Activated CD4-positive, CD25-positive, alpha-beta regulatory T cell treated with anti-CD3 and anti-CD28 coated beads, Interleukin-2, amount 50 U/mL, for 16 hours (primary cell): ENCODE measurements around the gene RAD51B.
"Not testable (repeated sequence)": the region's sequence is repeated elsewhere in the genome, so short reads cannot be mapped to it uniquely, and the experiment has no call there.

Source experiments
- DNase-seq: peaks from one replicate; pipeline ENCODE4 v3.0.0-alpha.2; 2020; ENCODE audit warnings: low read depth, low spot score

Gene RAD51B

DNA sequence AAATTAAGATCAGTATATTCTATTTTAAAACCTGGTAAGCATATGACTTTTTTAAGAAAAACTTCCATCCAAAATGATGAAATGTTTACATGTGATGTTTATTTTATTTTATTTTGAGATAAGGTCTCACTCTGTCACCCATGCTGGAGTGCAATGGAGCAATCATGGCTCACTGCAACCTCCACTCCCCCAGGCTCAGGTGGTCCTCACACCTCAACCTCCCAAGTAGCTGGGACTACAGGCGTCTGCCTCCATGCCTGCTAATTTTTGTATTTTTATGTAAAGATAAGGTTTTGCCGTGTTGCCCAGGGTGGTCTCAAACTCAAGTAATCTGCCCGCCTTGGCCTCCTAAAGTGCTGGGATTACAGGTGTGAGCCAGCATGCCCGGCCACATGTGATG lies 831.5 kb downstream of the RAD51B start:
- DNase-seq = no peak

DNA sequence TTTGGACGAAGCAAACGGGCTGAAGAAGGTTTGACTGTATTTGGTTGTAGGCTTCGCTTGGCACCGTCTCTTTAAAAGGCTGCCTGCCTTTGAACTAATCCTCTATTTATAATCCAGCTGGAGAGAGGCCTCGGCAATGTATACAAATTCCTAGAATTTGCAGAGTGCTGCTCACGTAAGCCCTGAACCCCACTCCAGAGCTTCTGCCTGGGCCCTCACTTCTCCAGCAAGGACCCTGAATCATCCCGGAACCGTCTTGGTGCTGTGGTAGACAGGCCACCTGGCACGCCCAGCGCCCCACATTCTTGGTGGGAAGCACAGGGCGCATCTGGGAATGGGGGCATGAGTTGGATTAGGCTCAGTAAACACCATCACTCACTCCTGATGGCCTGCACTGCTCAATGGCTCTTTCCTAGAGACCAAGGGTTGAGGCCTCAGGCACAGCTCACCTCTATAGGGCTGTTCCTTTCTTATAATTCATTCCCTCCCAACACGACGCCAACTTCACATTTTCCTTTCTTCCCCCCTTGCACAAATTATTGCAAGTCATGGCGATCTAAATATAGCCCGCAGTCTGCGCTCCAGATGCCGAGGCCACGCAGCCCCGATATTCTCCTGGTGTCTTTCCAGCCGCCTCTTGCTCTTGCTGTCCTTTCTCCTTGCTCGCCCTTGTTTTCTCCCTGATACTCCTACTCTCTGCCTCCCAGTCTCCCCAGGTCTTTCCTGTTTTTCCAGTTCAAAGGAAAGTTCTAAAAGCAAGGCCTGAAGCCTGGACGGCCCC lies 832.3 kb downstream of the RAD51B start:
- DNase-seq = no peak

DNA sequence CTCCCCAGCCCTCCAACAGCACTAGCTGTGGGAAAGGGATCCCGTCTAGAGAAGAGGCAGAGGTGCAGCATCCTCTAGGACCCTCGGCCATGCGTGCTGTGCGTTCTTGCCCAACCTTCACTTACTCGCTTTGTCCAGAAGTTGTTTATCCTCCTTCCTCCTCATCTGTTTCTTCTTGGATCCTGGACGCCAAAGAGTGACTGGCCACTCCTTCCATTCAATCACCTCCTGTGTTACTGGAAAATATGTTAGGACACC lies 832.8 kb downstream of the RAD51B start:
- no peak for DNase-seq

DNA sequence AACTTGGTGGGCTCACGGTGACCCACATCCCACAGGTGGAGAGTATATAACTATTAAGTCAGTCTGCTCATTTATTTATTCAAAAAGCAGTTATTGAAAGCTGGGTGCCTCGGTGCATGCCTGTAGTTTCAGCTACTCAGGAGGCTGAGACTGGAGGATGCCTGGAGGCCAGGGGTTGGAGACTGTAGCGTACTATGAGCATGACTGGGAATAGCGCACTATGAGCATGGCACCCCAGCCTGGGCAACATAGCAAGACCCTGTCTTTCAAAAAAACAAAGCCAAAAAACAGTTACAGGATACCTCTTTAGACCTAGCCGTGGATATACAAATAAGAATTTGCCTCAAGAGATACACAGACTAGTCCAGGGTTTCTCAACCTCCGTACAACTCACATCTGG lies 833.5 kb downstream of the RAD51B start:
- no peak for DNase-seq

DNA sequence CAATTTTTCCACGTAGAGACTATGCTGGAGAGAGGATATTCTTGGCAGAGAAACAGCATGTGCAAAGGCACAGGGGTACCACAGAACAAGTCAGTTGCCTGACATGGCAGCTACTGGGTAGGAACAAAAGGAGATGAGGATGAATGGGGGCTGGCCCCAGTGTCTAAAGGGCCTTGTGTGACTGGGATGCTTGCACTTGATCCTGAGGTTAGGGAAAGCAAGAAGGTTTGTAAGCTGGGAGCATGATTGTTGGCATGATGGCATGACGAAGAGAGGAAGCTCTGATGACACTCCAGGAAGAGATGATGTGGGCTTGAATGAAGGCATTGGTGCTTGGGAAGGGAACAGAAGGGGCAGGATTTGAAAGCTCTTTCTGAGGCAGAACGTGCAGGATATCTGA lies 834.2 kb downstream of the RAD51B start:
- no peak for DNase-seq

DNA sequence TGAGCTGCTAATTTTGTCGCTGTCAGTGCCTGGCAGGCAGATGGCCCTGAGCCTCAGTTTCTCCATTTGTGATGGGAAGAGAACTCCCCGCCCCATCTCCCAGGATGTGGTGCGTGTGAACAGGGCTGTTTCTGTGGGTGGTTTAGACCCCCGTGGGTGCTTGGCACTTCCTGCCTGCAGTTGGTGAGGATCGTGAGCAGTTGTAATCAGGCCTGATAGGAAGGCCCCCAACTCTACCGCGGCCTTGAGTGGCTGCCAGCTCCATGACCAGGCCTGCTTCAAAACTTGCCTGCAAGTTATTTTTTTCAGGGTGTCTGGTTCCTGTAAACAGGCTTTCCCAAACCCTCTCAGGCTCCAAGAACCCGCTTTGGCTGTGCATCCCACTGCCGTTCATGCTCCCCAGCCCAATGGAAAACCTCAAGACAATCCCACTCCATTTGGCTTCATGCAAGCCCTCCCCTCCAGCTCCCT lies 834.9 kb downstream of the RAD51B start:
- DNase-seq = no peak

DNA sequence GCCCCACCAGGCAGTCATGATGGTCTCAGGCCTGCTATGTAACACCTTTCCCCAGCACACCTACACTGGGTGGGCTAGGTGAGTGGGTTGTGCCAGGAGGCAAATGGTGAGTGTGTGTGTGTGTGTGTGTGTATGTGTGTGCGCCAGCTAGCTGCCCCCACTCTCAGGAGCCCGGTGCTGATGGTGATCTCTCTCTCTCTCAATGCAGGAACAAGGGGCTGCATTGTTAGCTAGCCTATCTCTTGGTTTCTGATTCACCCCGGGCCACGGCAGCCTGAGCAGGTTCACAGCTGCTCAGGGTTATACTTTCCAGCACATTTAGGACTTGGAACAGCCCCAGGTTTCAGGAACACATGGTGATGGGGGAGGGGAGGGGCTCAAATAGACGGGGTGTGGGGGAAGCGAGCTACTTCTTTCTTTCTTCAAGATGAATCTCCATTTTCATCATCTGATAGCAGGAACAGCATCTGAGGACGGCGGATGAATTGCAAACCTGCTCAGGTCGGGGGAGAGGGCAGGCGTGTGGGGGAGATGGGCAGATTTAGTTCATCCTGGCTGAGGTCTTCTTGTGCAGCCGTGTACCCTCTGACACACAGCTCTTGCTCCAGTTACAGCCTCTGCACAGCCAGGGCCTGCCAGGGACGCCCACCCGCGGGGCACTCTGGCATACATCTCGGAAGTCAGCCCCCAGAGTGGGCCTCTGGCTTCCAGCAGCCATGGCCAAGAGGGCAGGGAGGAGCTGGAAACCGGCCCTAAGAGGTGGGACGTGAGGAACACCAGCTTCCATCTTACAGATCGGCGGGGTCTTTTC lies 835.6 kb downstream of the RAD51B start:
- DNase-seq = no peak

DNA sequence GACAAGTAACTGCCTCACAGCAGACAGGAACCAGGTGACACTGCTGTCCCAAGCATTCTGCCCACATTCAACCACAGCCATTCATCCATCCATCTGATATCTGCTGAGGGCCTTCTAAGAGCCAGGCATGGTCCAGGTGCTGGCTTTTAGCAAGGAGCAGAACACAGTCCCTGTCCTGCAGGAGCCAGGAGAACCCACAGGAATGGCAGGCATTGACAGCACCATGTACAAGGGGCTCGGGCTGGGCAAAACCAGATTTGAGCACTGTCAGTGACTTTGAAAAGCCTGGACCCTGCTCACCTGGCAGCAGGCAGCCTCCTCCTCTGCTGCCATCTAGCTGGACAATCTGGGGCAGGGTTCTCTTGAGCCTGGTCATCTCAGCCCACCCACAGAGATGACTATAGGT lies 836.3 kb downstream of the RAD51B start:
- no peak for DNase-seq

DNA sequence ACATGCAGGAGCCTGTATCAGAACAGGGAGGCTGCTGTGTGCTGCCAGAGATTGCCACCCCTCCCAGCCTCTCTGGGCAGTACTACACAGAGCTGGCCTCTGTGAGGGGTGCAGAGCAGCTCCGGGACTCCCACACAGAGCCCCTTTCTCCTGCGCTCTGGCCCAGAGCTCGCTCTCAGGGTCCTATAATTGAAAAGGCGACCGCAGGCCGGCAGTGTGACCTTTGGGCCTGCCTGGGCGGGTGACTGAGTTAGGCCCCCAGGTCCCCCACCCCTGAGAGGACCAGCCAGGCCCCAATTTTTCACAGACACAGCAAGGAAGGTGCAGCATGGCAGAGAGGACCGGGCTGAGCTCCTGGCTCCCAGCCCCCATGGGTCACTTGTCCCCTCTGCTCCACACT lies 836.9 kb downstream of the RAD51B start:
- no peak for DNase-seq

DNA sequence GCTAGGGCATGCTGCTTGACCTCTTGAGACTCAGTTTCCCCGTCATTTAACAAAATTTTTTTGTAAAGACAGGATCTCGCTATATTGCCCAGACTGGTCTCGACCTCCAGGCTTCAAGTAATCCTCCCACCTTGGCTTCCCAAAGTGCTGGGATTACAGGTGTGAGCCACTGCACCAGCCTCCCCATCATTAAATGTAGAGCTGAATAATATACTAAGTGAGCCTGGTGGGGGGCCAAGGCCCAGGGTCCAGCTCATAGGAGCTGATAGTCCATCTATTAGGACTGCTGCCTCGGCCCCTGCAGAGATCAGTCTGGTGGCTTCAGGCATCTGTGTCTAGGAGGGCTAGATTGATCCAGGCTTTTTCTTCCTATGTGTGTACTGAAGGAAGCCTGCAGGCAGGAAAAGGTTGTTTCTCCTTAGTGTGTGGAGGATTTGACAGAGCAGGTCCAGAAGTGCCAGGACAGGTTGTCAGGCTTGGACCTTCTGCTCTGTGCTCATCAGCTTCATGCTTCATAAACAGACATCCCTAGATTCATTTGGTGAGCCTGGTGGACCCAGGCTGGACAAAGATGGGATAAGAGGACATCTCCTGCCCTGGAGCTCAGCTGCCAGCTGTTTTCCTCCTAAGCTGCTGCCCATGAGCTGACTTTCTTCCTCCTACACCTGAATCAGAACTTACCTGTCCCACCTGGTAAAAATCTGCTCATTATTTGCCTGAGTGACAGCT lies 837.9 kb downstream of the RAD51B start:
- DNase-seq = no peak

DNA sequence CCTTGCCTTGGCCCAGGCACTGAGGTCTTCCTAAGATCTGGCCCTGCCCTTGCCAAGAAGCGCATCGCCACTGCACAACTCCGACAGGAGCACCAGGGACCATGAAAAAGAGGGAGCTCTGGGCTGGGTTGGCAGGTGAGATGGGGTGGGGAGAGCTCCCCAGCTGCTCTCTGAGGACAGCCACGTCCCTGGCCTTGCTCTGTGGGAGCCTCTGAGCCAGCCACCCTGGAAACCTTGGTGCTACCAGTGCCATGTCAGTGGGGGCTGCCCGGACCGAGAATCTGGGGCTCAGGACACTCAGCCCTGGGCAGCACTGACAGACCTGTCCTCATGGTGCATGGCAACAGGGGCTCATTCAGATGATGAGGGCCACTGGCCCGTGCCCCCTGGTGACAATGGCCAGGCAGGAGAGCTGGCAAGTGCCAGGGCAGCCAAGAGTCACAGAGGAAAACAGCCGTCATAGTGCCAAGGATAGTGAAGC lies 838.5 kb downstream of the RAD51B start:
- DNase-seq = no peak

DNA sequence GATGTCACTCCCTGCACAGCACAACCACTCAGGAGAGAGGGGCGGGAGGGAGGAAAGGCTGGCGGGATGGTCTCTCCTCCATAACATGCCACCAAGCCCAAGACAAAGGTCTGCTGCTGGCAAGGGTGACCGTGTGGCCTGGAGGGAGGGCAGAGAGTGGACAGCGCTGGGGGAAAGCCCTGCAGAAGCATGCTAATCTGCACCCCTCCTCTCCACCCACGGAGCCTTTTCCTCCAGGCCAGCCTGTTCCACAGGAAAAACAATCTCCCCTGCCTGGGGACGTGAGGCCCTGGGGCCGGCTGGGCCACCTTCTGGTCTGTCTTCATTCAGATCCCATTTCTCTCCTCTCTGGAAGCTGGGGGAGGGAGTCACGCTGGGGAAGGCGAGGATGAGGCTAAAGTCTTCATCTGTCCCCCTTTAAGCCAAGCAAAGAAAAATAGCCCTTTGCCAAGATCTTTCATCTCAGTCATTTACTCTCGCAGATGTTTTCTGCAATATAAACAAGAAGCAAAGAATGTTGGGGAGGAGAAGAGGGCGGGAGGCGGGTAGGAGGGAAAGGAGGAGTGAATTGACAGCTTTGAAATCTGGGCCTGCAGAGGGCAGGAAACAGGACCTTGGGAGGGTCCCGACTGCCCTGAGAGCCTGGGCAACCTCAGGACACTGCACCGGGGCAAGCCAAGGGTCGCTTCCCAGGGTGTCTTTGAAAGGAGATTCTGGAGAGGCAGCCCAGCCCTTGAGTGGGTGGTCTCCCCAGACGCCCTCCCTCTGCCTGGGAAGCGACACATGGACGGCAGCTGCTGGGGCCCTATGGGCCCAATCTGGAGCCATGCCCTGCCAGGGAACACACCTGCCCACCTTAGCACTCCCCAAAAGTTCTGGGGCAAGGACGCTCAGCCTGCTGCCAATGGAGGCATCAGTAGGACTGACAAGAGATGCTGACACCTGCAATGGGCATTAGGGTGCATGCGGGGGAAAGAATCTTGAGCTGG lies 839.7 kb downstream of the RAD51B start:
- no peak for DNase-seq

DNA sequence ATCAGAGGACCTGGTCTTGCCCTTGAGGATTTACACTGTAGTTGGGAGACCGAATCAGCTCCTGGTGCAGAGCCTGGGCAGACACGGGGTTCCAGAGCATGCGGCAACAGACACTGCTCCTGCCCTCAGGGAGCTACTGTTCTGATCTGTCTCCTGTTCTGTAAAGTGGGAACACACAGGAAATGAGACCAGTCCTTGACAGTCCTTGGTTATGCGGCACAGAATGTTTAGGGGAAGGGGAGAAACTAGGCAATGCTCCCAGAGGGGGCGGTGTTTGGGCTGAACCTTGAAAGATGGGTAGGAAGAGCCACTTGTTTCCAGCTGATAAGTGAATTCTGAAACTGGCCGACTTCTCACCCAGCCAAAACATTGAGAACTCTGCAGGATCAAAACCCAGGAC lies 840.9 kb downstream of the RAD51B start:
- no peak for DNase-seq

DNA sequence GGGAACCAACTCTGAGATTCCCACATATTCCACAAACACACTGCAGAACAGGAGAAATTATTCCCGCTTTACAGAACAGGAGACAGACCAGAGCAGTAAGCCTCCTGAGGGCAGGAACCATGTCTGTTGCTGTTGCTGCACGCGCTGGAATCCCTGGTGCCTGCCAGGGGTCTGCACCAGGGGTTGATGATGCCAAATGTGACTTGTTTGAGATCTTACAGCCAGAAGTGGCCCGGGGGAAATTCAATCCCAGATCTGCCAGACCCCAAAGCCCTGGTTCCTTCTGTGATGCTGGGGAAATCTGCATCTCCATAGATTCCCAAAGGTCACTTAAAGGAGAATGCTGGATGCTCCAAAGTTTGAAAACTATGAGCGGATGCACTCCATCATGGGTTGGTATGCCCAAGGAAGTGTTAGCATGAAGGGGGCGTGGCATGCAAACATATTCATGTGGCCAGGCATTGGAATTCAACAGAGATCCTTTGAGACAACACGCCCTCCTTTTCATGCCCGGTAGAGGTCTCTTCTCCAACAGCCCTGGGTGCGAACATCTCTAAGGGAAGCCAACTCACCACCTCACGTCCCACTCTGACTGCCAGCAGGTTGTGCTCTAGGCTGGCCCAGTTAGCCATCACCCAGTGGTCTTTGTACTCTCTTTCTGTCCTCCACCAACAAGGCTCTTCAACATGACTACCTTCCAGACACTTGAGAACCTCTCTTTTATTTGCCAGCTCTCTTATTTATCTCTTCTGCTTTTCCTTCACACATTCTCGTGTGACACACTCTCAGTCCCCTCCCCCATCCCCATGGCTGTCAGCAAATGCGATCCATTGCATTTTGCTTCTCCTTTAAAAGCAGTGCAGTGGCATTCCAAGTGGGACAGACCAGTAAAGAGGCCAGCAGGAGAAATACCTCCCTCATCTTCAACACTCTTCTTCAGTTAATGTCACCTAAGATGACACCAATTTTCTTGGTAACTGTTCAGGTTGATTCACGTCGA lies 841.9 kb downstream of the RAD51B start:
- no peak for DNase-seq

DNA sequence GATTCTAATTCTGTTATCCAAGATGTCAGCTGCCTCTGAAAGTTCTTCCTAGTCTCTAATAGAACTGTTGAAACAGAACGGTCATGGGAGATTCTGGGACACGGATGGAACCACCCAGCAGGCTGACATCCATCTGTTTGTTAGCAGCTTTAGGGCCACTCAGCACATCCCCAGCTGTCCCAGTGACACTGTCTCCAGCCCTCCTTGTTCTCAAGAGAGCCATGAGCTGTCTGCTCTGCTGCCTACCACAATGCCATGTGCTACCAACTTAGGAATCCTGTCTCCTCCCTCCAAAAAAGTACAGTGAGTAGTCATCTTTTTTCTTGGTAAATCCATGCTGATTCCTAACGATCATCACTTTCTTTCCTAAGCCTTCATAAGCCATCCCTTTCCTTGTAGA lies 842.8 kb downstream of the RAD51B start:
- DNase-seq = no peak

DNA sequence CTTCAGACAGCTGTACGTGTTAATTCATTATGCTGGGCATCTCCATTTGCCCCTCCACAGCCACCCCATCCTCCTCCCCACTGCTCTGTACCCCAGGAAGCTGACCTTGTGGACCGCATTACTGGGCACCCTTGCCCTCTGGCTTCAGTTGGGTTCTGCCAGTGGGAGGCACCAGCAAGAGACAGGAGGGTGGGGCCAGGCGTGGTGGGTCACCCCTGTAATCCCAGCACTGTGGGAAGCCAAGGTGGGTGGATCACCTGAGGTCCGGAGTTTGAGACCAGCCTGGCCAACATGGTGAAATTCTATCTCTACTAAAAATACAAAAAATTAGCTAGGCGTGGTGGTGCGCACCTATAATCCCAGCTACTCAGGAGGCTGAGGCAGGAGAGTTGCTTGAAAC lies 843.2 kb downstream of the RAD51B start:
- DNase-seq = not testable (repeated sequence)

DNA sequence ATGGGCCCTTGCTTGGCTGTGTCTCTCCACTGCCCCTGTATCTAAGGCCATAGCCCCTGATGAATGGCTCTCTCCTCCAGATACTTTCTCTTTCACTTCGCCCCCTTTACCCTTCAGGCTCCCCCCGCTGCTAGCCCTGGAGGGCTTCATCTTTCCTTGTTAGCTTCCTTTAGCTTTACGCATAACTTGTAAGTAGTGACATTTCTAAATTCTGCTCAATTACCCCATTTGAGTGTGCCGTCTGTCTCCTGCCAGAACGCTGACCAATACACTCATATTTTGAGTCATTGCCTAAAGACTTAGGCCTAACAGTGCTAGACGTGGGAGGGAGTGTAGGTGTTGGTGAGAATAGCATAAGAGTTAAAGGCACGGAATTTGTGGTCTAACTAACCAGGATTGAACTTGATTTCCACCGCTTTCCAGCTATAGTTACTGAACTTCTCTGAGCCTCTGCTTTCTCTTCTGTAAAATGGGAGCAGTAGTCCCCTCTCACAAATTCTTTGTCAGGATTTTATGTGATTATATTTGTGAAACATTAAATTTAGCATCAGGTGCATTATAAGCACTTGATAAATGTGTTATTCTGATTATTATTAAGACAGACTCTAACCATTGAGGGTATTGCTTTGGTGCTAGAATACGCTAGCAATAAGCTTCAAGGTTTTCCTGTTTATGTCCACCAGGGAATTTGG lies 844.0 kb downstream of the RAD51B start:
- peak; percentile 26 for DNase-seq

DNA sequence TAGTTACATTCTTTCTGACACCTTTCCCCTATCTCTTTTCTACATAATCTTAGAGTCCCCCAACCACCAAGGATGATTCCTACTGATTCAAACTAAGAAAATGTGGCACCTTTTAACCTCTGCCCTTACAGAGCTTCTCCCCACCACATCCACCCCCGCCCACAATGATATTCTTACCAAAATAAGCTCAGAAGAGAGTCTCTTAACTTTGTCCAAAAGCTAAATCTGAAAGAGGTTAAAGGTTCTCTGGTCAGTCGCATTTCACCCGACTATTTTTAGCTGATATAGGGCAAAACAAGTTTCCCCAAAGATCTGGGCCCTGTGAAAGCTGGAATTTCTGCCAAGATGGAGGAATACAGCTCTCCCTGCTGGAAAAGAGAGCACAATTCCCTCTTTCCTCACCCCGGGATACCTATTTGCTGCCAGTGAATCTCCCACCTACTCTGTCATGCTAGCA lies 844.7 kb downstream of the RAD51B start:
- no peak for DNase-seq

DNA sequence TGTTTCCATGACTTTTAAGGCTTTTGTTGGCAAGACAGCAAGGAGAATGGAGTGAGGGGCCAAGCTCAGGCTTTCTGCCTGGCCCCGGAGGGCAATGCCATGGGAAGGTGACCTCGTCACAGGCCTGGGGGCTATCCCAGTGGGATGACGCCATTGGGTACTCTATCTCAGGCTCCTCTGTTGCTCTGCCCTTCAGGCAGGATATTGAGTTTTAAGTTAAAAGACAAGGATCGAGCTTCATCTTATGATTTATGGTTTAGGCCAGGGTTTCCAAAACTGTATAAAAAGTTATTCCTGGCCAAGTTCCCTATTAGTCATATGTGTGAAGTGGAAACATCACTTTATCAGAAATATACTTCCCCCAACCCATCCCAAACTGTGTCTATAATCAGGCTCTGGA lies 845.6 kb downstream of the RAD51B start:
- no peak for DNase-seq
